MM.1S (cell line): ENCODE data around the gene ABCB10.
"Not testable (repeated sequence)": the region's sequence is repeated elsewhere in the genome, so short reads cannot be mapped to it uniquely, and the experiment has no call there.

Experiments used
- DNase-seq: peaks from one replicate; pipeline ENCODE4 v3.0.0-alpha.2; 2015
- H2AFZ ChIP-seq: fragments of 300-600 bp; sonication (generic); 2 replicates; pipeline ENCODE4 v1.6.0; 2016; ENCODE audit warnings: antibody characterized with exemption, low read length
- H3F3A ChIP-seq: fragments of 300-600 bp; sonication (generic); 2 replicates; pipeline ENCODE4 v1.6.1; 2016; ENCODE audit warnings: mild to moderate bottlenecking, antibody characterized with exemption, low read length, moderate library complexity, mixed read lengths; ENCODE audit not compliant: insufficient read depth
- H3K27ac ChIP-seq: fragments of 300-600 bp; sonication (generic); 2 replicates; pipeline ENCODE4 v1.5.1; 2016; ENCODE audit warnings: mild to moderate bottlenecking, low read length
- H3K27me3 ChIP-seq: fragments of 300-600 bp; sonication (generic); replicated peaks from 2 replicates; pipeline ENCODE4 v1.6.0; 2016; ENCODE audit warnings: low read length; ENCODE audit not compliant: insufficient read depth
- H3K36me3 ChIP-seq: fragments of 300-600 bp; sonication (generic); replicated peaks from 2 replicates; pipeline ENCODE4 v1.6.1; 2016; ENCODE audit warnings: mild to moderate bottlenecking, low read length, mixed read lengths; ENCODE audit not compliant: insufficient read depth
- H3K4me1 ChIP-seq: fragments of 300-600 bp; sonication (generic); 2 replicates; pipeline ENCODE4 v1.6.1; 2016; ENCODE audit warnings: low read length, mixed read lengths
- H3K4me2 ChIP-seq: fragments of 300-600 bp; sonication (generic); 2 replicates; pipeline ENCODE4 v1.6.0; 2016; ENCODE audit warnings: low read depth, low read length
- H3K4me3 ChIP-seq: fragments of 300-600 bp; sonication (generic); 2 replicates; pipeline ENCODE4 v1.5.1; 2016; ENCODE audit warnings: low read length, mixed read lengths
- H3K79me2 ChIP-seq: fragments of 300-600 bp; sonication (generic); 2 replicates; pipeline ENCODE4 v1.6.1; 2016; ENCODE audit warnings: mixed run types, low read length, mixed read lengths
- H3K9ac ChIP-seq: fragments of 300-600 bp; sonication (generic); 2 replicates; pipeline ENCODE4 v1.6.1; 2016; ENCODE audit warnings: low read length, mixed read lengths
- H3K9me2 ChIP-seq: fragments of 300-600 bp; sonication (generic); replicated peaks from 2 replicates; pipeline ENCODE4 v1.6.1; 2016; ENCODE audit warnings: mild to moderate bottlenecking, low read length, mixed read lengths; ENCODE audit not compliant: insufficient read depth
- H3K9me3 ChIP-seq: fragments of 300-600 bp; sonication (generic); replicated peaks from 2 replicates; pipeline ENCODE4 v1.6.1; 2016; ENCODE audit warnings: mild to moderate bottlenecking, low read length, mixed read lengths; ENCODE audit not compliant: insufficient read depth
- H4K20me1 ChIP-seq: fragments of 300-600 bp; sonication (generic); 2 replicates; pipeline ENCODE4 v1.6.1; 2016; ENCODE audit warnings: mild to moderate bottlenecking, low read length, moderate library complexity, mixed read lengths; ENCODE audit not compliant: insufficient read depth
- CTCF ChIP-seq: fragments of 300-600 bp; sonication (generic); IDR thresholded peaks from 2 replicates; pipeline ENCODE4 v1.5.1; 2016; ENCODE audit warnings: antibody characterized with exemption, low read length, mixed read lengths
- EZH2 ChIP-seq: fragments of 300-600 bp; sonication (generic); optimal IDR thresholded peaks from 2 replicates; pipeline ENCODE3; 2017; ENCODE audit warnings: low read depth, mild to moderate bottlenecking, antibody characterized with exemption, low read length, mixed read lengths
- EZH2phosphoT487 ChIP-seq: fragments of 300-600 bp; sonication (generic); IDR thresholded peaks from 2 replicates; pipeline ENCODE4 v1.6.1; 2018; ENCODE audit warnings: antibody characterized with exemption, low read length

The ABCB10 gene

GRCh38 chr1:229523052-229523451 lies 35.5 kb downstream of the ABCB10 start:
- TF ChIP-seq EZH2: no peak
- Histone ChIP-seq H3K9me3 (no peaks in the 10 kb centered on the region), H3K36me3 (no peaks in the 10 kb centered on the region), H4K20me1 (no peaks in the 10 kb centered on the region), H3K4me3 (no peak overlapping the region), H3K4me2 (no peak overlapping the region), H3K9ac (no peak overlapping the region), H3K4me1 (no peaks in the 10 kb centered on the region), H3F3A (no peaks in the 10 kb centered on the region), H2AFZ (no peak overlapping the region), H3K27me3 (no peaks in the 10 kb centered on the region), H3K27ac (no peak overlapping the region), H3K9me2 (no peaks in the 10 kb centered on the region), H3K79me2 (no peaks in the 10 kb centered on the region)
- DNase-seq: no peak

GRCh38 chr1:229514578-229515275 lies 43.8 kb downstream of the ABCB10 start:
- H3F3A ChIP-seq: no peaks in the 10 kb centered on the region; the same call in 1 of the 2 replicates
- no peaks in the 10 kb centered on the region for H3K9me2 ChIP-seq
- H3K79me2 ChIP-seq: no peaks in the 10 kb centered on the region
- no peak overlapping the region for H3K27ac ChIP-seq
- H3K4me3 ChIP-seq: no peak overlapping the region
- peak; percentile 79 for DNase-seq
- no peak overlapping the region for H2AFZ ChIP-seq
- H4K20me1 ChIP-seq: no peaks in the 10 kb centered on the region
- no peaks in the 10 kb centered on the region for H3K9me3 ChIP-seq
- H3K36me3 ChIP-seq: no peaks in the 10 kb centered on the region; the same call in 1 of the 2 replicates
- no peaks in the 10 kb centered on the region for H3K27me3 ChIP-seq
- no peak overlapping the region for H3K4me2 ChIP-seq
- no peaks in the 10 kb centered on the region for H3K4me1 ChIP-seq
- no peak overlapping the region for H3K9ac ChIP-seq
- TF ChIP-seq EZH2phosphoT487 (no peak), EZH2 (no peak), CTCF (peak; percentile 94)

GRCh38 chr1:229511625-229512024 lies 46.9 kb downstream of the ABCB10 start:
- H3K27ac ChIP-seq, H3K36me3 ChIP-seq, H3K4me1 ChIP-seq, H2AFZ ChIP-seq, H3F3A ChIP-seq, H3K9me2 ChIP-seq, H3K4me3 ChIP-seq, H3K9me3 ChIP-seq, H3K27me3 ChIP-seq, H3K9ac ChIP-seq, H4K20me1 ChIP-seq, H3K4me2 ChIP-seq, DNase-seq: not testable (repeated sequence)
- H3K79me2 ChIP-seq: peaks cover 14% of the 10 kb centered on the region

- H2AFZ ChIP-seq, H3K9me2 ChIP-seq, H3K36me3 ChIP-seq, H3K27ac ChIP-seq, H3K9me3 ChIP-seq, H4K20me1 ChIP-seq, H3K9ac ChIP-seq, H3K27me3 ChIP-seq, H3K4me2 ChIP-seq, H3K4me3 ChIP-seq, DNase-seq, H3F3A ChIP-seq: not testable (repeated sequence)
- Histone ChIP-seq H3K4me1 (peaks cover 11% of the 10 kb centered on the region), H3K79me2 (peaks cover 19% of the 10 kb centered on the region)
Observed at GRCh38 chr1:229511201-229511600, 47.3 kb downstream of the ABCB10 start.

GRCh38 chr1:229509576-229509975 lies 48.9 kb downstream of the ABCB10 start:
- no peaks in the 10 kb centered on the region for H4K20me1 ChIP-seq
- H3K4me1 ChIP-seq: peaks cover 11% of the 10 kb centered on the region
- peaks cover 9% of the 10 kb centered on the region; the same call in 1 of the 2 replicates for H3F3A ChIP-seq
- H3K9me2 ChIP-seq: no peaks in the 10 kb centered on the region
- H3K9ac ChIP-seq: no peak overlapping the region
- DNase-seq: no peak
- peaks cover 32% of the 10 kb centered on the region for H3K79me2 ChIP-seq
- H3K36me3 ChIP-seq: no peaks in the 10 kb centered on the region; the same call in 1 of the 2 replicates
- H3K27ac ChIP-seq: no peak overlapping the region
- no peak overlapping the region for H3K4me2 ChIP-seq
- no peaks in the 10 kb centered on the region for H3K27me3 ChIP-seq
- TF ChIP-seq CTCF (no peak), EZH2phosphoT487 (no peak), EZH2 (no peak)
- H2AFZ ChIP-seq: no peak overlapping the region
- no peak overlapping the region for H3K4me3 ChIP-seq
- H3K9me3 ChIP-seq: no peaks in the 10 kb centered on the region
